ENCODE results near the gene INPP4A. TPM values are rescaled to one million over a fixed set of nuclear protein-coding genes. Genes with fewer than 3 reads are reported as not detected.

Gene INPP4A
- total RNA-seq, 2 donors from 2014 or later = 12.9 to 49.8 TPM

DNA sequence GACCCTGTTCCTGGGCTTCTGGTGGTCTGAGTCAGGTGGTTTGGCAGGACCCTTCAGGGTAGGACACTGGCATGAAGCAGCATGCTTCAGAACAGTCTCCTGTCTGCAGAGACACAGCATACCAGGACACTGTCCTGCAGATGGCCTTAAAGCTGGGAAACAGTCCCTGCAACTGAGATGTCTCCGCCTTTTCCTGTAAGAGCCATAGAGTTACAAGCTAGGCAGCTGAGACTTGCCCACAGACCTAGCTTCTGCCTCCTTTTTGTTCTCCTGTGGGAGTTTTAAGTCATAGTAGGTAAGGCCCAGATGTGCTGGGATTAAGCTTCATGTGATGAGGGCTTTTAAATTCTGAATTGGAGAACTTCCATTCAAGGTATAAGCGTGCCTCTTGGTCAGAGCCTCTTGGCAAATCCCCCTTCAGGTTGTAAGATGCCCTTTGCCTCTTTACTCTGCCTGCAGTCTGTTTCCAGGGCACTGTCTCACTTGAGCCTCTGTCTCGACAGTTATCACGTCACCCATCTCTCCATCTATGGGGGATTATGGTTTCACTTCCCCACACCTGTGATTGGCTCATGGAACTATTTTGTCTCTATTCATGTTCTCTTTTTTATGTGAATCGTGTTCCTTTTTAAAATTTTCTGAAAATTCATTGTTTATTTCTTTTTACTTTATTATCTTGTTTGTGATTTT is 111.8 kb downstream of the INPP4A start:
- Histone ChIP-seq H3K36me3 (peaks cover 0 to 4% of the 10 kb centered on the region in 2 donors), H3K4me3 (no peak overlapping the region)

DNA sequence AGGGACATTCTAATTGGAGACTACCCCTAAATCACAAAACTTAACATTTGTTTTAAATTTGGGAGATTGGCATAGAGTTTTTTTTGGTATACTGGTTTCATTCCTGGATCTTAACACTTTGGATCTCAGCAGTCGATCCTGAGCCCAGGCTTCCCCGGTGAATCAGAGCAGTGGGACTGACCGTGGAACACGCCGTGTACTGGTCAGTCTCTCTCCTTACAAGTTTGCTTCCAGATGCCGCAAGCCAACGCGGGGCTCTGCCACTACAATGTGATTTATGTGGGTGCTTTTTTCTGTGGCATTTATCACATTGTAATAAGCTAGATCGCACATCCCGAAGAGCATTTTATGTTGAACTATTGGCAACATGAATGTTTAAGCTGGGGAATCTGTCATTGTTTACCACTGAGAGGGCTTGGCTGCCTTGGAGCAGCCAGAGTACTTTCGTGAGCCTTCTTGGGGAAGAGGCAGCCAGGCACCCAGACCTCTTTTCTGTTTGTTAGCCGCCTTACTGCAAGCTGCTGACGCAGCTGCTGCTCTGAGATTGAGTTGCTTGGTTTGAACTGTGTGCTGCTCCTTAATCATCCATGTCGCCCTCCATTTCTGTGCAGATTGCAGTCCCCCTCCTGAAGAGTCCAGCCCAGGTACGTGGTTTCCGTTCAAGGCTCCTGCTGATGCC is 114.3 kb downstream of the INPP4A start:
- no peak for DNase-seq (ENCODE audit: low spot score)
- Histone ChIP-seq H3K4me3 (no peak overlapping the region), H3K9me3 (no peaks in the 10 kb centered on the region), H3K27me3 (replicated peaks; ENCODE audit: insufficient read depth) (no peaks in the 10 kb centered on the region), H3K36me3 (peaks cover 4 to 6% of the 10 kb centered on the region in 2 donors), H3K27ac (no peak overlapping the region), H3K4me1 (replicated peaks) (no peaks in the 10 kb centered on the region)
- intact Hi-C loops (cut with DNase I) = no loop called here
- TF ChIP-seq POLR2AphosphoS5 (IDR thresholded peaks at IDR 0.05) (no peak), CTCF (IDR thresholded peaks at IDR 0.05) (no peak), POLR2A (IDR thresholded peaks at IDR 0.05) (no peak)
- WGBS = 70% methylated on average over 16 of the region's 16 CpGs

More for the DNA sequence above, 111.8 kb downstream of the INPP4A start:
- intact Hi-C loops (cut with DNase I) = no loop called here
- no peak for TF ChIP-seq POLR2AphosphoS5 (IDR thresholded peaks at IDR 0.05)
- TF ChIP-seq CTCF (IDR thresholded peaks at IDR 0.05) = no peak
- no peak for TF ChIP-seq POLR2A (IDR thresholded peaks at IDR 0.05)
- no peaks in the 10 kb centered on the region for H3K27me3 ChIP-seq (replicated peaks; ENCODE audit: insufficient read depth)
- WGBS = 81% methylated on average over 5 of the region's 5 CpGs
- no peak overlapping the region for H3K27ac ChIP-seq
- H3K9me3 ChIP-seq = no peaks in the 10 kb centered on the region
- H3K4me1 ChIP-seq (replicated peaks) = no peaks in the 10 kb centered on the region
- no peak for DNase-seq (ENCODE audit: low spot score)

DNA sequence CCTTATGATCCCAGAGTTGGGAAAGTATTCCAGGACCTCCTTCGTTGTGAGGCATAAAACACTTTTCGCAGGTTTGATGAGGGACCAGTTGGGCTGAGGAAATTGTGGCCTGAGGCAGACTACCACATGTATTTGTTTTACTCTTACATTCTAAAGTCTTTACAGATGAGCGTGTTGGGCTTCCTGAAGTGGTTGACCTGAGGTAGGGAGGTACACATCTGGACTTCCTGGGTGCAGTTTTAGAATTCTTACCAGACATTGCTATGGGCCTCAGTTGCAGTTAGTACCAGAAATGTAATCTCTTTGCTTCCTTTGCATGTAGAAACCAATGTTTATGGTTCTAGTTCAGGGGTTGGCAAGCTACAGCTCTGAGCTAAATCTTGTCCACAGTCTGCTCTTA is 114.9 kb downstream of the INPP4A start:
- Histone ChIP-seq H3K36me3 (peaks cover 3 to 8% of the 10 kb centered on the region in 2 donors), H3K4me3 (no peak overlapping the region), H3K27ac (no peak overlapping the region), H3K9me3 (no peaks in the 10 kb centered on the region), H3K27me3 (replicated peaks; ENCODE audit: insufficient read depth) (no peaks in the 10 kb centered on the region), H3K4me1 (replicated peaks) (no peaks in the 10 kb centered on the region)
- 79% methylated on average over 3 of the region's 3 CpGs for WGBS
- TF ChIP-seq POLR2A (IDR thresholded peaks at IDR 0.05) (no peak), CTCF (IDR thresholded peaks at IDR 0.05) (no peak), POLR2AphosphoS5 (IDR thresholded peaks at IDR 0.05) (no peak)
- no peak for DNase-seq (ENCODE audit: low spot score)
- intact Hi-C loops (cut with DNase I) = no loop called here

GRCh38 chr2:98560256-98560771 is 115.7 kb downstream of the INPP4A start:
- Histone ChIP-seq H3K27me3 (replicated peaks; ENCODE audit: insufficient read depth) (no peaks in the 10 kb centered on the region), H3K4me1 (replicated peaks) (no peaks in the 10 kb centered on the region), H3K27ac (no peak overlapping the region), H3K4me3 (no peak overlapping the region), H3K36me3 (peaks cover 0 to 8% of the 10 kb centered on the region in 2 donors), H3K9me3 (no peaks in the 10 kb centered on the region)
- intact Hi-C loops (cut with DNase I) = no loop called here
- TF ChIP-seq POLR2A (IDR thresholded peaks at IDR 0.05) (no peak), CTCF (IDR thresholded peaks at IDR 0.05) (no peak), POLR2AphosphoS5 (IDR thresholded peaks at IDR 0.05) (no peak)
- DNase-seq (ENCODE audit: low spot score) = no peak
- WGBS = 96% methylated on average over 9 of the region's 9 CpGs
